IMR-90 (cell line): ENCODE data around the gene SCGB1D1.
"Not testable (repeated sequence)": the region's sequence is repeated elsewhere in the genome, so short reads cannot be mapped to it uniquely, and the experiment has no call there.

ENCODE experiments used
- BHLHE40 ChIP-seq: fragments of 150-350 bp; IDR thresholded peaks from 2 replicates; pipeline ENCODE4 v1.6.1; 2016; ENCODE audit warnings: mild to moderate bottlenecking, low read depth, low read length
- CTCF ChIP-seq: conservative IDR thresholded peaks from 2 replicates; pipeline ENCODE4 v1.5.1; 2012; ENCODE audit warnings: mild to moderate bottlenecking, low read depth, low read length, improper control_type of control experiment
- POLR2A ChIP-seq: IDR thresholded peaks from 2 replicates; pipeline ENCODE4 v1.6.1; 2012; ENCODE audit warnings: mild to moderate bottlenecking, low read depth, low read length

DNA sequence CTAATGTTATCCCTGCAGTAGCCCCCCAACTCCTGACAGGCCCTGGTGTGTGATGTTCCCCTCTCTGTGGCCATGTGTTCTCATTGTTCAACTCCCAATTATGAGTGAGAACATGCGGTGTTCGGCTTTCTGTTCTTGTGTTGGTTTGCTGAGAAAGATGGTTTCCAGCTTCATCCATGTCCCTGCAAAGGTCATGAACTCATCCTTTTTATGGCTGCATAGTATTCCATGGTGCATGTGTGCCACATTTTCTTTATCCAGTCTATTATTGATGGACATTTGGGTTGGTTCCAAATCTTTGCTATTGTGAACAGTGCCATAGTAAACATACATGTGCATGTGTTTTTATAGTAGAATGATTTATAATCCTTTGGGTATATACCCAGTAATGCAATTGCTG lies 7.4 kb downstream of the SCGB1D1 start:
- not testable (repeated sequence) for TF ChIP-seq CTCF, BHLHE40, POLR2A
